B cell (primary cell): ENCODE data around the gene FKBP10. TPM values are rescaled to one million over a fixed set of nuclear protein-coding genes. Genes with fewer than 3 reads are reported as not detected.

ENCODE experiments used
- ATAC-seq: fragments of 200-7000 bp; cut with Tn5 transposase; one replicate; pipeline ENCODE4 v1.10.0; 2021; ENCODE audit warnings: low read depth, mild to moderate bottlenecking, moderate number of reproducible peaks, moderate library complexity
- CTCF ChIA-PET: fragments of 350-600 bp; sonication (Branson Sonifier 250); formaldehyde crosslinking; loops from one replicate; lab custom pipeline; 2021; ENCODE audit warnings: antibody characterized with exemption, inconsistent platforms; lab: Charles Lee
- POLR2A ChIA-PET: fragments of 350-600 bp; sonication (Branson Sonifier 250); formaldehyde crosslinking; loops from one replicate; lab custom pipeline; 2021; ENCODE audit warnings: antibody characterized with exemption; lab: Charles Lee
- DNase-seq: peaks from one replicate; pipeline ENCODE4 v3.0.0; 2013
- H2AFZ ChIP-seq: 2 replicates; pipeline ENCODE4 v1.6.1; 2012; ENCODE audit warnings: mild to moderate bottlenecking, low read depth, low read length; ENCODE audit not compliant: insufficient read depth, poor library complexity, severe bottlenecking
- H3K27ac ChIP-seq, 2 donors: 1 replicate in 1 of 2; 2 replicates in 1 of 2; pipeline ENCODE4 v1.5.1; 2012 to 2013; ENCODE audit warnings: low read length in 2 of 2, mild to moderate bottlenecking in 2 of 2, moderate library complexity in 1 of 2
- H3K27me3 ChIP-seq, 4 experiments: fragments of 200-600 bp in 1 of 4; sonication (generic) in 1 of 4; replicated peaks in 1 of 4; 1 replicate in 2 of 4; 2 replicates in 2 of 4; pipeline versions ENCODE4 v1.6.1 to v1.7.0; 2013 to 2016; ENCODE audit warnings: low read length in 3 of 4, mild to moderate bottlenecking in 2 of 4, mixed read lengths in 1 of 4, moderate library complexity in 1 of 4; ENCODE audit not compliant: insufficient read depth in 4 of 4, control insufficient read depth in 3 of 4; ENCODE audit errors: control extremely low read depth in 1 of 4
- H3K36me3 ChIP-seq, 2 experiments: replicated peaks in 1 of 2; 1 replicate in 1 of 2; 2 replicates in 1 of 2; pipeline versions ENCODE4 v1.6.1 to v1.7.1; 2013; ENCODE audit warnings: low read length in 1 of 2; ENCODE audit not compliant: insufficient read depth in 2 of 2, control insufficient read depth in 1 of 2; ENCODE audit errors: control extremely low read depth in 1 of 2, extremely low read depth in 1 of 2
- H3K4me1 ChIP-seq, 2 donors: fragments of 200-600 bp in 1 of 2; sonication (generic) in 1 of 2; 1 replicate in 1 of 2; 2 replicates in 1 of 2; pipeline versions ENCODE4 v1.5.1 to v1.6.1; 2013 to 2017; ENCODE audit warnings: low read length in 2 of 2; ENCODE audit not compliant: control insufficient read depth in 2 of 2, insufficient read depth in 2 of 2
- H3K4me2 ChIP-seq: replicated peaks from 2 replicates; pipeline ENCODE3; 2012; ENCODE audit warnings: mild to moderate bottlenecking, low read depth, low read length; ENCODE audit not compliant: poor library complexity, severe bottlenecking
- H3K4me3 ChIP-seq, 5 experiments: fragments of 200-600 bp in 1 of 5; sonication (generic) in 1 of 5; 1 replicate in 3 of 5; 2 replicates in 2 of 5; pipeline versions ENCODE4 v1.5.1 to v1.7.0; 2011 to 2016; ENCODE audit warnings: low read length in 4 of 5, mild to moderate bottlenecking in 4 of 5, low read depth in 2 of 5, control low read depth in 1 of 5, moderate library complexity in 1 of 5; ENCODE audit not compliant: insufficient read depth in 1 of 5; ENCODE audit errors: control extremely low read depth in 1 of 5, extremely low read depth in 1 of 5
- H3K79me2 ChIP-seq: fragments of 200-600 bp; sonication (generic); one replicate; pipeline ENCODE4 v1.6.0; 2016; ENCODE audit warnings: low read length; ENCODE audit not compliant: control insufficient read depth, insufficient read depth
- H3K9ac ChIP-seq: fragments of 200-600 bp; sonication (generic); 2 replicates; pipeline ENCODE4 v1.6.1; 2017; ENCODE audit warnings: mild to moderate bottlenecking, low read length, moderate library complexity
- H3K9me3 ChIP-seq, 3 donors: one replicate each; pipeline versions ENCODE4 v1.6.1 to v1.7.1; 2013; ENCODE audit warnings: low read length in 2 of 3; ENCODE audit not compliant: control insufficient read depth in 2 of 3, insufficient read depth in 1 of 3; ENCODE audit errors: control extremely low read depth in 1 of 3
- H4K20me1 ChIP-seq: 2 replicates; pipeline ENCODE4 v1.6.0; 2012; ENCODE audit warnings: mild to moderate bottlenecking, low read length; ENCODE audit not compliant: insufficient read depth, control insufficient read depth, poor library complexity, severe bottlenecking
- H3K27ac Mint-ChIP-seq: one replicate; pipeline ENCODE4 v1.8.0; 2021; ENCODE audit warnings: mixed read lengths
- H3K27me3 Mint-ChIP-seq: one replicate; pipeline ENCODE4 v1.8.0; 2021; ENCODE audit warnings: mixed read lengths
- H3K4me1 Mint-ChIP-seq: one replicate; pipeline ENCODE4 v1.8.0; 2021; ENCODE audit warnings: mixed read lengths
- H3K4me3 Mint-ChIP-seq: one replicate; pipeline ENCODE4 v1.8.0; 2021; ENCODE audit warnings: mixed read lengths
- H3K9me3 Mint-ChIP-seq: one replicate; pipeline ENCODE4 v1.8.0; 2022; ENCODE audit warnings: mixed read lengths; ENCODE audit not compliant: insufficient read depth
- CTCF ChIP-seq: fragments of 200-600 bp; IDR thresholded peaks from one replicate; pipeline ENCODE4 v1.8.0; 2022; ENCODE audit warnings: antibody characterized with exemption, mild to moderate bottlenecking
- EZH2 ChIP-seq: IDR thresholded peaks from 2 replicates; pipeline ENCODE4 v1.6.1; 2012; ENCODE audit warnings: borderline replicate concordance, low read depth, mild to moderate bottlenecking, moderate library complexity, low read length; ENCODE audit not compliant: insufficient read depth, poor library complexity, severe bottlenecking
- WGBS: methylation state at CpG from one replicate; pipeline ENCODE4 v1.1.5; 2013; ENCODE audit warnings: missing lambda C conversion rate; ENCODE audit not compliant: insufficient coverage; 5-methylcytosine and 5-hydroxymethylcytosine counted together
- intact Hi-C: fragments of 100-400 bp; cut with micrococcal nuclease; formaldehyde crosslinking; loops from one replicate; pipeline ENCODE4 v1.10.0; 2022
- polyA plus RNA-seq: library from polyadenylated mRNA; depleted of rRNA; stranded (reverse); fragments of >200 nt; gene quantifications from 2 replicates; pipeline ENCODE4 v1.2.3, GENCODE V29; 2012
- total RNA-seq, 2 donors: library from RNA; stranded (reverse); fragments of 120-200 nt in 1 of 2; gene quantifications; 1 replicate in 1 of 2; 2 replicates in 1 of 2; pipeline versions ENCODE4 v1.2.3 to v1.2.4, GENCODE V29; 2013 to 2022

FKBP10 gene
- total and polyA plus RNA-seq, 2 donors (not counting 1 experiment from before 2014, with no cell fraction given): 0.21 to 0.34 TPM

- H3K36me3 ChIP-seq: peaks cover 0 to 3% of the 10 kb centered on the region in 2 experiments
- ChIA-PET POLR2A (interaction anchor here (0.6 kb wide), 1 partner anchor 71 kb away, joined by 14 read pairs; no protein-coding TSS in a partner anchor), CTCF (interaction anchor here (1.0 to 1.2 kb wide), 4 partner anchors 12 to 126 kb away, joined by 3 to 5 read pairs (median 4); partner anchors contain the start of gene P3H4)
- peak overlapping the region; percentile 78 for H3K9ac ChIP-seq
- WGBS: 69% methylated on average over 14 of the region's 18 CpGs
- no peaks in the 10 kb centered on the region for H3K27me3 ChIP-seq
- no peaks in the 10 kb centered on the region for H3K27me3 Mint-ChIP-seq
- ATAC-seq (no peak), DNase-seq (no peak)
- H3K79me2 ChIP-seq: peaks cover 73% of the 10 kb centered on the region
- H3K4me2 ChIP-seq: peak overlapping the region; percentile 85
- H3K4me3 Mint-ChIP-seq: no peak overlapping the region
- peaks cover 53% of the 10 kb centered on the region for H4K20me1 ChIP-seq
- no peak overlapping the region for H2AFZ ChIP-seq
- intact Hi-C loops: no loop called here
- H3K9me3 Mint-ChIP-seq: no peaks in the 10 kb centered on the region
- TF ChIP-seq CTCF (no peak), EZH2 (no peak)
- H3K4me1 ChIP-seq: peaks cover 24 to 27% of the 10 kb centered on the region in 2 donors
- no peak overlapping the region for H3K27ac Mint-ChIP-seq
- H3K4me3 ChIP-seq: peak overlapping the region in 3 of 5 experiments; percentile 79 to 93 (median 83)
- peaks cover 24% of the 10 kb centered on the region for H3K4me1 Mint-ChIP-seq
- H3K27ac ChIP-seq: no peak overlapping the region
- no peaks in the 10 kb centered on the region for H3K9me3 ChIP-seq
Observed at GRCh38 chr17:41863074-41863848, 50.5 kb downstream of the FKBP10 start.

GRCh38 chr17:41864498-41864835 is 51.7 kb downstream of the FKBP10 start:
- Histone ChIP-seq H3K27ac (peak overlapping the region in 1 of 2 donors; percentile 82), H3K4me1 (peaks cover 24 to 27% of the 10 kb centered on the region in 2 donors), H2AFZ (peak overlapping the region; percentile 98), H4K20me1 (peaks cover 40% of the 10 kb centered on the region), H3K36me3 (peaks cover 0 to 10% of the 10 kb centered on the region in 2 experiments), H3K79me2 (peaks cover 62% of the 10 kb centered on the region), H3K27me3 (no peaks in the 10 kb centered on the region), H3K4me3 (peak overlapping the region; percentile 40 to 96 (median 83)), H3K9ac (peak overlapping the region; percentile 78), H3K4me2 (peak overlapping the region; percentile 85), H3K9me3 (no peaks in the 10 kb centered on the region)
- no peaks in the 10 kb centered on the region for H3K27me3 Mint-ChIP-seq
- ATAC-seq (no peak), DNase-seq (no peak)
- H3K9me3 Mint-ChIP-seq: no peaks in the 10 kb centered on the region
- WGBS: under 1% methylated on average over 25 of the region's 25 CpGs
- CTCF ChIA-PET: interaction anchor here (0.6 to 1.5 kb wide), 7 partner anchors 13 to 160 kb away, joined by 3 to 5 read pairs (median 3); partner anchors contain the start of gene P3H4
- H3K27ac Mint-ChIP-seq: no peak overlapping the region
- POLR2A ChIA-PET: interaction anchor here (1.0 to 2.1 kb wide), 4 partner anchors 25 to 176 kb away, joined by 3 to 13 read pairs (median 3); partner anchors contain the start of genes DNAJC7 and EIF1
- intact Hi-C loops: no loop called here
- H3K4me3 Mint-ChIP-seq: no peak overlapping the region
- peak; percentile 1 for TF ChIP-seq CTCF
- TF ChIP-seq EZH2: no peak
- H3K4me1 Mint-ChIP-seq: peaks cover 22% of the 10 kb centered on the region
